GM12878 (cell line): Measurements from ENCODE around the gene SFTPB.

Source experiments
- CBX5 ChIP-seq: sonication (generic); IDR thresholded peaks from 2 replicates; pipeline ENCODE4 v1.6.1; 2016; ENCODE audit warnings: low read depth, moderate library complexity, mild to moderate bottlenecking, inconsistent platforms
- GATAD2B ChIP-seq: fragments of 450-650 bp; conservative IDR thresholded peaks from 2 replicates; pipeline ENCODE4 v1.6.1; 2017; ENCODE audit warnings: low read depth, mild to moderate bottlenecking, moderate library complexity
- MXI1 ChIP-seq: fragments of 150-350 bp; IDR thresholded peaks from 2 replicates; pipeline ENCODE4 v1.6.1; 2011; ENCODE audit warnings: low read depth, mild to moderate bottlenecking, inconsistent platforms, low read length, improper control_type of control experiment
- NBN ChIP-seq: fragments of 450-650 bp; IDR thresholded peaks from 2 replicates; pipeline ENCODE4 v1.6.1; 2016
- POLR2A ChIP-seq: IDR thresholded peaks from 2 replicates; pipeline ENCODE4 v1.6.1; 2011; ENCODE audit warnings: low read depth, mild to moderate bottlenecking, low read length
- POLR2AphosphoS5 ChIP-seq: IDR thresholded peaks from 2 replicates; pipeline ENCODE4 v1.6.1; 2011; ENCODE audit warnings: mild to moderate bottlenecking, low read length, inconsistent platforms
- SIN3A ChIP-seq: IDR thresholded peaks from 2 replicates; pipeline ENCODE4 v1.6.1; 2012; ENCODE audit warnings: low read depth, low read length, improper control_type of control experiment
- ZNF24 ChIP-seq: fragments of 450-650 bp; IDR thresholded peaks from 2 replicates; pipeline ENCODE4 v1.6.1; 2017; ENCODE audit warnings: antibody characterized with exemption, mild to moderate bottlenecking
- ZNF274 ChIP-seq: IDR thresholded peaks from one replicate; pipeline ENCODE4 v1.8.0; 2011; ENCODE audit not compliant: insufficient read length, insufficient read depth
- TF ChIP-seq, protein P1 (sequence below), 3 experiments: IDR thresholded peaks in 2 of 3; conservative IDR thresholded peaks in 1 of 3; 2 replicates each; pipeline ENCODE4 v1.5.1; 2011; ENCODE audit warnings: low read depth in 3 of 3, low read length in 3 of 3, mild to moderate bottlenecking in 3 of 3, control low read depth in 2 of 3, moderate library complexity in 2 of 3, inconsistent platforms in 1 of 3, mixed read lengths in 1 of 3; ENCODE audit not compliant: control insufficient read depth in 2 of 3, insufficient read depth in 1 of 3; ENCODE audit errors: extremely low read depth in 1 of 3

DNA sequence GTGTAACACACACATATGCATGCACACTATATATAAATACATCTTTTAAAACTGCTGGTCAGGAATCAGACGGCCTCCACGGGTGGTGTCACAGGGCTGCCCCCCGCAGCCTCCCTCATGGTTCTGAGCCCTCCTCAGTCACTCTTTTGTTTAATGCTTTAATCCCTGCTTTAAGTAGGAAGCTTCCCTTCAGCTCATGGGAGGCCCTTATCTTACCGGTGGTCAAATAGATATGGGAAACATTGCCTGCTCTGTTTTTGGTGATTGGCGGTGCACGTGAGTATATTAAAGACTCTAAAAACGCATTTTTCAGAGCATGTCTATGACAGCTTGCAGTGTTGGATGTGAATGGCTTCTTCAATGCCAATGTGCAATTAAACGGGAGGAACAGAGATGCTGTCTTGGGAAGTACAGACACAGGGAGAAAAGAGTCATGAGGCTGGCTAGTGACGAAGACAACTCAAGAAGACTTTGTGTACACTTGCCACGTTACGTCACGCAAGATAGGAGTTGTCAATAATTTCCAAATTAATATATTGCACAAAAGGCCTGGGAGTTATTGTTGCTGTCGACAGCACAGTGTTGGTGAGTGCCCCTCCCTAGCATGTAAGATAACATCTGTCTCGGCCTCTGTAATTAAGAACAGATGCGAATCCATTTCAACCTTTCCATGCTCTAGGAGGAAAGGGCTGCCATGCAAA, 49.5 kb upstream of the SFTPB start:
- TF ChIP-seq, protein P1, sequence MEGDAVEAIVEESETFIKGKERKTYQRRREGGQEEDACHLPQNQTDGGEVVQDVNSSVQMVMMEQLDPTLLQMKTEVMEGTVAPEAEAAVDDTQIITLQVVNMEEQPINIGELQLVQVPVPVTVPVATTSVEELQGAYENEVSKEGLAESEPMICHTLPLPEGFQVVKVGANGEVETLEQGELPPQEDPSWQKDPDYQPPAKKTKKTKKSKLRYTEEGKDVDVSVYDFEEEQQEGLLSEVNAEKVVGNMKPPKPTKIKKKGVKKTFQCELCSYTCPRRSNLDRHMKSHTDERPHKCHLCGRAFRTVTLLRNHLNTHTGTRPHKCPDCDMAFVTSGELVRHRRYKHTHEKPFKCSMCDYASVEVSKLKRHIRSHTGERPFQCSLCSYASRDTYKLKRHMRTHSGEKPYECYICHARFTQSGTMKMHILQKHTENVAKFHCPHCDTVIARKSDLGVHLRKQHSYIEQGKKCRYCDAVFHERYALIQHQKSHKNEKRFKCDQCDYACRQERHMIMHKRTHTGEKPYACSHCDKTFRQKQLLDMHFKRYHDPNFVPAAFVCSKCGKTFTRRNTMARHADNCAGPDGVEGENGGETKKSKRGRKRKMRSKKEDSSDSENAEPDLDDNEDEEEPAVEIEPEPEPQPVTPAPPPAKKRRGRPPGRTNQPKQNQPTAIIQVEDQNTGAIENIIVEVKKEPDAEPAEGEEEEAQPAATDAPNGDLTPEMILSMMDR (IDR thresholded peaks at IDR 0.05 in 2 of 3, conservative IDR thresholded peaks at IDR 0.05 in 1 of 3; ENCODE audit: control insufficient read depth in 2 of 3, extremely low read depth in 1 of 3, insufficient read depth in 1 of 3, low read depth in 3 of 3, low read length in 3 of 3): no peak
- no peak for TF ChIP-seq POLR2A
- TF ChIP-seq NBN: no peak
- no peak for TF ChIP-seq ZNF274
- no peak for TF ChIP-seq POLR2AphosphoS5
- TF ChIP-seq MXI1: no peak
- TF ChIP-seq GATAD2B: no peak
- no peak for TF ChIP-seq ZNF24
- no peak for TF ChIP-seq SIN3A
- TF ChIP-seq CBX5: no peak
